Activated CD4-positive, CD25-positive, alpha-beta regulatory T cell (primary cell): ENCODE data around the gene TMPRSS2.

ENCODE experiments used
- DNase-seq, 4 experiments: peaks; one replicate each; lab custom pipeline; 2025; lab: John Stamatoyannopoulos, UW

TMPRSS2 gene

DNA sequence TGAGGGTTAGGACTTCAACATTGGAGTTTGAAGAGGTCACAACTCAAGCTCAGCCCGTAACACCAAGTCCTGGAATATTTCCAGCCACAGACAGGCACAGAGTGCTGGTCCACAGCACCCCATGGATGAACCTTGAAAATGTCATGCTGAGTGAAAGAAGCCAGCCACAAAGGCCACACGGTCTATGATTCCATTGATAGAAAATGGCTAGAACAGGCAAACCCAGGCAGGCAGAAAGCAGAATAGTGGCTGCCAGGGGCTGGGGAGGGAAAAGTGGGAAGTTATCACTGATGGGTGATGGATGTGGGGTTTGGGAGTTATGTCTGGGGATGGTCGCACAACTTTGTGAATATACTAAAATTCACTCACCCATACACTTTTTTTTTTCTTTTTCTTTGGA is 60.6 kb downstream of the TMPRSS2 start:
- no peak for DNase-seq

DNA sequence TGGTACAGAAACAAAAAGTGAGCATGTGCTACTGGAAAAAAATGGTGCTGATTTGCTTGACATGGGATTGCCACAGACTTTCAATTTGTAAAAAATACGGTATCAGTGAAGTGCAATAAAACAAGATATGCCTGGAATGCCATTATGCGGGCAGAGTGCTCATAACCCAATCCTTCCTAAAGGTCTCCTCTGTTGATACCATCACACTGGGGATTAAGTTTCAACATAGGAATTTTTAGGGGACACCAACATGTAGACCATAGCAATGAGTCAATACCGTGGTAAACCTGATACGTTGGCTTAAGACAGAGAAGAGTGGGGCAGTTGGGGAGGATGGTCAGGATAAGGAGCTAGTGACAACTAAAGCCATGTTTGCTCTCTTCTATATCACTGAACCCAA is 61.4 kb downstream of the TMPRSS2 start:
- no peak for DNase-seq

DNA sequence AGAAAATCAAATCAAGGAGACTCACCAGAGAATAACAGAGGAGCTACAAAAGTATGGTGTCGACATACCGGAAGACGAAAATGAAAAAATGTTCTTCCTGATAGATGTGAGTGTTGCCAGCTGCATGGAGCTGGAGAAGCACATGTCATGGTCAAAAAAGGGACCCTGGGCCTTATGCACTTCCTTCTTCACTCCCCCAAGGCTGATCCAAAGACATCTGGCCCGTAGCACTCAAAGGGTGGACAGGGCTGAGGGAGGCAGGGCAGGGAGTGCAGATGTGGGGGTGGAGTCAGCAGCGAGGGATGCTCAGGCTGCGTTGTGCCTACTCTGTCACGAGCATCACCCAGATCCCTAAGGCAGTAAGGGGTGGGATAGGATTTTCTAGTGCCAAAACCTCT is 62.5 kb downstream of the TMPRSS2 start:
- DNase-seq = no peak

DNA sequence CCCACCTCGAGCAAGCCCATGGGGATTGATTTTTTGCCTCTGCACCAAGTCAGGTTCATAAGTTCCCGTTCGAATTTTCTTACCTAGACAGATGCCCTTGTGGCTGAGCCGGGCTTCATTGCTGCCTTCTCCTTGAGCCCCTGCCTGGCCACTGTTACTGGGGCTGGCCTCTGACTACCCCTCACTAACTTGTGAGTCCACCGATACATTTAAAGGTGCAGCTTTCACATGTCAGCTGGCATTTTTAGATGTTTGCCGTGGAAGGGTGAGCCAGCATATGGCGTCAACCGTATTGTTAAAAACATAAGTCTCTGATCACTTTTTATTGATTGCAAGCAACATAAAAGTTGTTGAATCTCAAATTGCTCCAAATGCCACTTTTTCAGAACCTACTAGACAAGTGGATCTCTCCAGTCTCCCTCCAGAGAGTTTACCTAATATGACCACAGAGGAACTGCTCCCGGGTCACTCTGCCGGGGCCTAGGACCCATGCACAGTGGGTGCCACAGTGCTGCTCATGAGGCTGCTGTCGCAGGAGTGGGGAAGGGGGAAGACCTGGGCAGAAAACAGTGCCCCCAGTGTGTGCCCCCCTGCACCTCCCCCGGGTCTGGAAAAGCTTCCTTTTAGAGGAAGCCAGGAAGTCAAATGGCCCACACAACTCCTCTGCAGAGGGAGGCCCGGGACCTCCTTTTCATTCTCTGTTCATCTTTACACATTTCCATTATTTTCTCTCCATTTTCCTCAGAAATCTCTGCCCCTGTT is 63.1 kb downstream of the TMPRSS2 start:
- DNase-seq = no peak

DNA sequence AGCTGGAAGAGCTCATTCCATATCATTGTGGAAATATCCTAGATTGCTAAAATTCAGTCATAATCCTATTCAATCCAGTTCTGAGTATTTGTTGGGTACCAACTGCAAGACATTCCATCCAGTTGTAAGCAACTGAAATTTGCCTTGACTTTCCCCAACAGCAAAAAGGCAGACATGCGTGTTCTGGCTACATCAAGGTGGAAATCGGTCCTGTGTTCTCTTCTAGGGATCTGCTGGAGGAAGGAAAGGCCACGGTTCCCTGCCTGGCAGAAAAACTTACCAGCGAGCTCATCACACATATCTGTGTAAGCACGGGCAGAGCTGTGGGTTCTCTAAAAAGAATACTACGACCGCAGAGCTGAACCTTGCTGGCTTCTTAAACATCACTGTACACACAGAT is 64.4 kb downstream of the TMPRSS2 start:
- no peak for DNase-seq

DNA sequence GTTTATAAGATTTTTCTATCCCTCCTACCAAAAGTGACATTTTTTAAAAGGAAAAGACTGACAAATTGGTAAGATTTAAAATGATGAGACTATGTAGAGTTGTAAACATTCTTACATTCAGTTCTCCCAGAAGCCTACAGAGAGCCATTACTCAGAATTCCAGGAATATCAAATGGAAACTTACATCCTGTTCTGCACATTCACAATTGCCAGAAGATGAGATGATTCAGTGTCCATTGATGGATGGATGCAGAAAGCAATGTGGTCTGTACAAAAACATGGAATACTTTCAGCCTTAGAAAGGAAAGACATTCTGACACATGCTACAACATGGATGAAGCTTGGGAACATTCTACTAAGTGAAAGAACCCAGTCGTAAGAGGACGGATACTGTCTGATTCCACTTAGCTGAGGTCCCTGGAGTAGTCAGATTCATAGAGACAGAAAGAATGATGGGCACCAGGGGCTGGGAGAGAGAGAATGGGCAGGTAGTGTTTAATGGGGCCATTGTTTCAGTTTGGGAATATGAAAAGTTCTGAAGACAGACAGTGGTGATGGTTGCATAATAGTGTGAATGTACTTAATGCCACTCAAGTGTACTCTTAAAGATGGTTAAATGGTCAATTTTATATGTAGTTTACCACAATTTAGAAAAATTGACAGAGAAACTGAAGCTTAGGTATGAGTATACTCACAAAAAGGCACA is 65.3 kb downstream of the TMPRSS2 start:
- no peak for DNase-seq

DNA sequence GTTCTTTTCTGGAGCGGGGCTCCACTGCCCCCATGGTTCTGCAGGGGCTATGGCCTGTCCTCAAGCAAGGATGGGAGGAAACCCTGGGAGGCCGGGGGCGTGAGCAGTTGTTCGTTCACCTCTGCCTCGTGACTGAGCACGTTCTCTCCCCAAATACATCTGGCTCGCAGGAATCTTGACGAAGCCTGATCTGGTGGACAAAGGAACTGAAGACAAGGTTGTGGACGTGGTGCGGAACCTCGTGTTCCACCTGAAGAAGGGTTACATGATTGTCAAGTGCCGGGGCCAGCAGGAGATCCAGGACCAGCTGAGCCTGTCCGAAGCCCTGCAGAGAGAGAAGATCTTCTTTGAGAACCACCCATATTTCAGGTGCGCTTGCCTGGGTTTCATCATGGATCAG is 66.4 kb downstream of the TMPRSS2 start:
- no peak for DNase-seq

DNA sequence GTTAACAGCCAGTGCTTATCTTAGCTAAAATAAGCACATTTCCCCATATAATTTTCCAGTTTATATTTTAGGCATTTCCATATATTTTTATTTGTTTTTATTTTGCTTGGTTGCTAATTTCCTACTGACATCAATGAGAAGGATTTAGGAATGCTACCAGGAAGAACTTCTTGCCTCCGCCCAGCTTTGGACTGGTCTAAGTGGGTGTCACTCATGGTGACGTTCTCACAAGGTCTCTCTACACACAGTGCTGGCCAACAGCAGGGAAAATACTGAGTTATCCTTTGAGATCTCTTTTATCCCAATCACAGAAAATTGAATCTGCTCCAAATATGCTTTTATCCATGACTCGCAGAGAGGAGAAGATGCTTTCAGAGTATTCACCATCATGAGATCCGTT is 68.7 kb downstream of the TMPRSS2 start:
- DNase-seq = no peak

DNA sequence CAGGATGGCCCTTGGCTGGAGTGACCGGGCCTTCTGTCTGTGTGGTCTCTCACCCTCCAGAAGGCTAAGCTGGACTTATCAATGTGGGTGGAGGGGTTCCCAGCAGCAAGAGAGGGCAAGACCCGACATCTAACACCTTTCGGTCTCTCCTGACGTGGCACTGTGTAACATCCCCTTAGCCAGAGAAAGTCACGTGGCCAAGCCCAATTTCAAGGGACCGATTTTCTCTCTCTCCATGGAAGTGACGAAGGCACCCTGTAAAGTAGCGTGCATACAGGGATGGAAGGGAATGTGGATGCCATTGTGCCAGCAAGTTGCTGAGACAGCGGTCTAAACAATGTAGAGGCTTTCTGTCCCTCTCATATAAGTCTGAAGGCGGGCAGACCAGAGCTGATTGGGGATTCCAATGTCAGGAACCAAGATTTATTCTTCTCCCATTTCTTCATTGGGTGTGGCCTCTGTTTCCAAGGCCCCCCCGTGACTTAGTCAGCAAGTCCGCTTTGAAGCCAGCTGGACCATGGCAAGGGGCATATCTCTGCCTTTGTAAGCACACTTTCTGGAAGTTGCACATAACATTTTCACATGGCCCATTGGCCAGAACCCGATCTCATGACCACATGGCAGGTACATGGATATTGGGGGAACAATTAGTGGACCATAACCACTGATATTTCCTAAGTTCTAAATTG is 69.4 kb downstream of the TMPRSS2 start:
- no peak for DNase-seq

DNA sequence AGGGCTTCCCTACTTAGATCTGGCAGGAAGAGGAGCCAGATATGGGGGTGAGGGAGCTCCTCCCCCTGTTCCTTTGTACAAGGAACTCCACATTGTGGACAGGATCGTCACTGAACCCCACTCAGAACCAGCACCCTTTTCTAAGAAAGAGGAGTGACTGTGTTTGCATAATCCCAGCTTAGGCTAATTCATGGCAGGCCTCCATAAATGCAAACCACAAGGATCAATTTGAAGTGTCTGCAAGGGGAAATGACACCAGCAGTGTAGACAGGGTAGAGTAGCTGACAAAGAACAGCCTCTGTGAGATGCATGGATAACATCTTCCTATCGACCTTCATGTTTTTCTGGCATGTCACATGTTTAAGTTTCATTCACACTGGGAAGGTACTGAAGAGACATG is 70.2 kb downstream of the TMPRSS2 start:
- DNase-seq = no peak

DNA sequence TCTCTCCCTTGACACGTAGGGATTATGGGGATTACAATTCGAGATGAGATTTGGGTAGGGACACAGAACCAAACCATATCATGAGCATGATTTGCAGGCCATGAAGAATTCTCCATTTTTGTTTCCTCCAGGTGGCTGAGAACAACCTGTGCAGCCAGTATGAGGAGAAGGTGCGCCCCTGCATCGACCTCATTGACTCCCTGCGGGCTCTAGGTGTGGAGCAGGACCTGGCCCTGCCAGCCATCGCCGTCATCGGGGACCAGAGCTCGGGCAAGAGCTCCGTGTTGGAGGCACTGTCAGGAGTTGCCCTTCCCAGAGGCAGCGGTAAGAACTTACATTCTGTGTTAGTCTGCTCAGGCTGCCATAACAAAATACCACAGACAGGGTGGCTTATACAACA is 72.3 kb downstream of the TMPRSS2 start:
- DNase-seq = no peak

DNA sequence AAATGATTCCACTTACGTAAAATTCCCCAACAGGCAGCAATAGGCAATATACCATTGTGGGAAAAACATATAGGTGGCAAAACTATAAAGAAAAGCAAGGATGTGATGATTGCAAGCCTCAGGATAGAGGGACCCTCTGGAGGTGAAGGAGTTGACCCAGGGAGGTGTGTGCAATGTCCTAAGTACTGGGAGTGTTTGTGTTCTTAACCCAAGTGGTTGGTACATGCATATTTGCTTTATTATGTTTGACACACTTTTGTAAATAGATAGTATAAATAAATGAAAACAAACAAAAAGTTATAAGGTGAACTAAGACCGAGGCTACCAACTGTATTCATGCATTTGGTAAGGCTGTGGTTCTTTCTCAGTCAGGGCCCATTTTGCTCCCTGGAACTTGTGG is 74.4 kb downstream of the TMPRSS2 start:
- no peak for DNase-seq

DNA sequence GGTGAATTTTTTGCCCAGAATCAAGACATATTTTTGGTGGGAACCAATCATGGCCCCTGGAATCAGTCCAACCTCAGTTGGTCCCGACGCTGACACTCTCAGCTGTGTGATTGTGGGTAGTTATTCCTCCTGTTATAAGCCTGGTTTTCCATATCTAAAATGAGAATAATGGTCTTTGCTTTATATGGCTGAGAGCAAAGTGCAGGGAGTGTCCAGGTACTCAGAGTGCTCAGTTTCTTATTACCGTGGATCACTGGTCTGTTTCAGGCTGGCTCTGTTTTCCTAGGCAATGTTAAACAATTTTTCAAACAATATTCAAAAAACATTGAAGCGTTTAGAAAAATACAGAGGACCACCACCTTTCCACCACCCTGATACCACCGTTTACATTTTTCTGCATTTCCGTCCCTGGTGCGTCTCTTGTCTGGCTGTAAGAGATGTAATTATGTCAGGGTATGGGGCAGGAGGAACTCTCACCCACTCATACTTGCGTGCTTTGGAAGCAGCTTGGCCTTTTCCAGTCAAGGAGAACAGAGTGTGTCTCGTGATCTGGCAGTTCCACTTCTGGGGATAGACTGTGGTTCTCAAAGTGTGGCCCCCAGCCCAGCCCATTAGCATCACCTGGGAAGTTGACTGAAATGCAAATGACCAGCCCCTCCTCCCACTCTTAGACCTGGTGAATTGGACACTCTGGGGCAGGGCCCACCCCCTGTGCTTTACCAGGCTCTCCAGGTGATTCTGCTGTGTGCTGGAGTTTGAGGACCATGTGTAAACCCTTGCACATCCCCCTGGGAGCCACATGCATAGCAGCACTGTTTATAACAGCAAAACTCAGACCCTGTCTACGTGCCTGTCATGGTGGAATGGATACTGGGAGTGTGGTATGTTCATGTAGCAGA is 75.1 kb downstream of the TMPRSS2 start:
- DNase-seq = no peak

DNA sequence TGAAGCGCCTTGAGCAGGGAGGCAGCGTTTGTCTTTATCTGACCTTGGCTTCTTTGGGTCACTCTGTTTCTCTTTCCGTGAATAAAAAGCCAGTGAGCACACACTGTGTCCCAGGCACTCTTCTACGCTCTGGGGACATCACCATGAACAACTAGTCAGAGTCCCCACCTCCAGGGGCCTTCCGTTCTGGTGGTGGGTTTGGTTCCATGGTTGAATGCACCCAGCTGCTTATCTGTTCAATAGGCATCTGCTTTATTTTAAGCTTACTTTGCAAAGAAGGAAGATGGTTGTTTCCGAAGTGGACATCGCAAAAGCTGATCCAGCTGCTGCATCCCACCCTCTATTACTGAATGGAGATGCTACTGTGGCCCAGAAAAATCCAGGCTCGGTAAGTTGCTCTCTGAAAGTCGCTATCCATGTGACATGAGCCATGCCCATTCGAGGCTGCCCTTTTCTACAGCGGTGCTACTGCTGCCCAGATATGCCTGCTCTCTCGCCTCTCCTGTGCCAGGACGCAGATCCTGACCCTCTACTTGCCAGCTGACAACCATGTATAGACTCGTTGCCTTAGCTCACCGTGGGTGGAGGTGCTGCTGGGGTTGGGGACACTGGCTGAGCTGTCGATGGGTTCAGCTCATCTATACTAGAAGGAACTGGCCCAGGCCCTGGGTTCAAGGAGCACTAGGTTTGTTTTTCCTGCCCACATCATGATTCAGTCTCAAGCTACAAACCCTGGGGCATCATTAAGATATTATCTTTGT is 76.0 kb downstream of the TMPRSS2 start:
- DNase-seq = no peak

DNA sequence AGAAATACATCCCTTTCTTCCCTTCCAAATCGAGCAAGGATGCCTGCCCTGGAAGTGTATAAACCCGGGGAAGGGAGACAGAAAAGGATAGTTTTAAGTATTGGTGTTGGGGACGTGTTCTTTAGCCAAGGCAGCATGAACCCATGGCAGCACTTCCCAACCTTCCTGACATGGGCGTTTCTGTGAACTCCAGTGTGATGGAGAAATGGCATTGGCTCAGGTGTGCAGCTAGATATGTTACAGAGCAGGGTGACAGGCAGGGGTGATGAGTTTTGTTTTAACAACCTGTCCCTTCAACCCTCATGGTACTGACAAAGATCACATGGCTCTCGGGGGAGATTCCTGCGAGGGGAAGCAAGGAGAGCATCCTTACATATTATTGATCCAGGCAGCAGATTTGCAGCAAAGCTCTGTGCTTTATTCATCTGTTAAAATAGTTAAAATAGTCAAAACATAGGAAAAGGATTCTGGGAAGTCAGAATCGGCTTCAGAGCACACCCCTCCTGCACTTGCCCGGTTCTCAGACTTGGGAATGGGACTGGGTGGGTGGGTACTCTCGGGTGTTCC is 78.0 kb downstream of the TMPRSS2 start:
- DNase-seq = no peak

DNA sequence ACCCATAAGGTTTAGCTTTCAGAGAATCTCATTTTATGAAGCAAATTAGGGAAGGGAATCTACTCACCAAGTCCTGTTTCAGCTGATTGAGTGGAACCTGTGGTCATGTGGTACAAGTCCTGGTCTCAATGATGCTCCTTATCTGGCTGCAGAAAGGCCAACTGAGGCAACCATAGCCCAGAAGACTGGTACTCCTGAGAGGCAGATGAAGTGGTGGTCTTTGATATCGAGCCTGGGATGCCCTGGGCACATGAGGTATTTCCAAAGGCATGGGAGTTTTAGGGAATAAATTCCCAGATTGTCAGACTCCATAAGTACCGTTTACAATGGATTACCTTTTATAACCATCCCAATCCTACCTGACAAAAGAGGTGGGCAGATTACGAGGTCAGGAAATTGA is 78.7 kb downstream of the TMPRSS2 start:
- DNase-seq = no peak

DNA sequence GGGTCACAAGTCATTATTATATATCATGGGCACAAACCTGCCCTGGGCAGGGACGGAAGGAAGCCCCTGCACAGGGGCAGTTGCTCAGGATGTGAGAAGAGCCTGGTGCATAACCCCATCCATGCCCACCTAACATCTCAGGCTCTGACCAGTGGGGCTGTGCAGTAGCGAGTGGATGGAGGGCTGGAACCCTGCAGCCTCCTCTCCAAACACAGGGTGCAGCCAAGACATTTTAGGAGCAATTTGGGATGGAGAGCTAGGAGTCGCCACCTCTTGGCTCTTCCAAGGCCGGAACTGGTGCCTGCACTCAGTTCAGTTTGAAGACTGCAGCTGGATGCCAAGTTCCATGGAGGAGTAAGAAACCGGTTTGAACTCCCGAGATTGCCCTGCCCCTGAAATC is 79.1 kb downstream of the TMPRSS2 start:
- no peak for DNase-seq

DNA sequence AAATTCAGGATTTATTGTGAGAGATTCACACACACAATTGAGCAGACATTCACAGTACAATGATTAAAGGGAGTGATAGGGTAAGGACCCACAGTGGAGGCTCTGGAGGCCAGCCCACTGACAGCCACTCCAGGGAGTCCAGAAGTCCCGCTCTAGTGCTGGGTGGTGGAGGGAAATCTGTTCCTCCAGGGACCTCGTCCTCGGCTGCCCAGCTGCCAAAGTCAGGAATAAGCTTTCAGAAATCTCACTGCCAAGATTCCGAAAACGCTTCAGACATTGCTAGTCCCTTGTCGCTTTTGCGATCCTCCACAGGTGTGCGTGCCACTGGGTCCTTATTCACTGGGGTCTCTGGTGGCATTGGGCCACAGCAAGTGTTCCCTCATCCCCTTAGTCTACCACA is 79.6 kb downstream of the TMPRSS2 start:
- DNase-seq = no peak

DNA sequence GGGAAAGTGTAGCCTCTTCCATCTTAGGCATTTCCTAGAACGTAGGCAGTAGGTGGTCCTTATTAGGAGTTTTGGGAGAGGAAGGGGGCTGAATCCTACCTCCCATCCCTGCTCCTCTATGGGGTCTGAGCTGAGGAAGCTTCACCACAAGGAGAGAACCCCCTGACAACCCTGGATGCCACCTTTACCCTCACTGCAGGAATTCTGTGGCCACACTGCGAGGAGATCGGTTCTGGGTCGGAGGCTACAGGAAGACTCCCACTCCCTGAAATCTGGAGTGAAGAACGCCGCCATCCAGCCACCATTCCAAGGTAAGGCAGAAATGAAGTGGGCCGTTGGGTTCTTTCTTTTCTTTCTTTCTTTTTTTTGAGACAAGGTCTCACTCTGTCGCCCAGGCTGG is 80.4 kb downstream of the TMPRSS2 start:
- DNase-seq = no peak

DNA sequence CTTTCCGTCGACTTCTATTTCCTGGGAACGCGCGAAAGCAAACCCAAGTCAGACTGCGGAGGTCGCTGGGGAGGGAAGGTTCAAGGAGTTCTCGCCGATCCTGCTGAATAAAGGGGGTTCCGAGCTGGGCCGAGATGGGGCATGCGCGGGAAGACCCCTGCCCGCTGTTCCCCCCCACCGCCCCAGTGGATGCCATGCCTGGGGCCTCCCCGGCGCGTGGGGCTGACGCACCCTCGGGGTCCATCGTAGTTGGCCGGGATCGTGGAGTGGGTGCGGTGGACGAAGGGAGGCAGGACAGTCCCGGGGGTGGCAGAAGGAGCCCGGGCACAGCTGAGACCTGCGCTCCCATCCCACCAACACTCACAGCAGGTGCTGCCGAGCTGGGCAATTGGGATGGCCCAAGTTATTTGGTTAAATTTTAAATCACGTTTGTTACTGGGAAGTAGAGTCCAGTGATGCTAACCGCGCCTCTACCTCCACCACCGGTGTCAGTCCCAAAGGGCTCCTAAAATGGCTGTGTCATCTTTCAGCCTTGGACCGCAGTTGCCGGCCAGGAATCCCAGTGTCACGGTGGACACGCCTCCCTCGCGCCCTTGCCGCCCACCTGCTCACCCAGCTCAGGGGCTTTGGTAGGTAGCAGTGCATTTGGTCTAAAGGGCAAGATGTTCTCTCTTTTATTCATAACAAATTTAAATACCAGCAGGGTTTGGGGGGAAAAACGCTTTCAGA is 81.1 kb downstream of the TMPRSS2 start:
- no peak for DNase-seq
